Measurements from ENCODE around the gene CRHR2.

- no peak for TF ChIP-seq CTCF (IDR thresholded peaks at IDR 0.05)
- TF ChIP-seq POLR2A (IDR thresholded peaks at IDR 0.05): no peak
These were observed 2.1 kb upstream of the CRHR2 start for GRCh38 chr7:30684351-30684750.

Data from vagina (tissue), 2 donors.